K562 (cell line): ENCODE measurements around the gene MLLT3. TPM values are rescaled to one million over a fixed set of nuclear protein-coding genes. Genes with fewer than 3 reads are reported as not detected.

Source experiments
- ATAC-seq: fragments of 200-7000 bp; cut with Tn5 transposase; 3 replicates; pipeline ENCODE4 v1.9.1; 2020; ENCODE audit warnings: moderate library complexity
- BruUV-seq: library from RNA; stranded (reverse); fragments of 400-500 nt; replicated peaks from 2 replicates; lab custom pipeline; 2021; lab: Mats Ljungman, UMichigan
- CTCF ChIA-PET: fragments of 300-600 bp; formaldehyde crosslinking; extraction: SDS; loops from one replicate; lab custom pipeline; 2021; ENCODE audit warnings: low intra/inter-chr PET ratio; lab: Yijun Ruan, JAX
- POLR2A ChIA-PET: fragments of 300-600, 350-650 bp; sonication (Branson Sonifier 250); formaldehyde crosslinking; extraction: SDS; loops from one replicate; lab custom pipeline; 2021; ENCODE audit warnings: antibody characterized with exemption, inconsistent platforms; lab: Yijun Ruan, JAX
- DNase-seq, 4 experiments: peaks; one replicate each; pipeline versions ENCODE4 v3.0.0 to v3.0.0-alpha.2; 2011 to 2018; ENCODE audit warnings: low spot score in 3 of 4, mixed read lengths in 3 of 4; ENCODE audit errors: extremely low read depth in 1 of 4
- FAIRE-seq: peaks from 2 replicates; lab custom pipeline; 2011; peaks lifted over from hg19 to GRCh38; lab: Jason Lieb, UNC
- H2AFZ ChIP-seq: 2 replicates; pipeline ENCODE4 v1.6.0; 2011; ENCODE audit warnings: low read depth, low read length, control low read depth, inconsistent platforms
- H3K27ac ChIP-seq: fragments of 200-600 bp; 3 replicates; pipeline ENCODE4 v1.8.0; 2011; ENCODE audit warnings: low read depth, mild to moderate bottlenecking, control low read depth, inconsistent platforms, low read length, moderate library complexity, mixed read lengths; ENCODE audit errors: extremely low read depth
- H3K27me3 ChIP-seq, 2 experiments: fragments of 300-600 bp in 1 of 2; 2 replicates in 1 of 2; 3 replicates in 1 of 2; pipeline versions ENCODE4 v1.6.0 to v1.8.0; 2011; ENCODE audit warnings: inconsistent platforms in 2 of 2, low read length in 2 of 2, mild to moderate bottlenecking in 1 of 2, mixed read lengths in 1 of 2, moderate library complexity in 1 of 2; ENCODE audit not compliant: control insufficient read depth in 2 of 2, insufficient read depth in 2 of 2
- H3K36me3 ChIP-seq: fragments of 300-600 bp; 3 replicates; pipeline ENCODE4 v1.8.0; 2011; ENCODE audit warnings: mild to moderate bottlenecking, low read length, inconsistent platforms; ENCODE audit not compliant: control insufficient read depth, insufficient read depth
- H3K4me1 ChIP-seq, 2 experiments: fragments of 200-600 bp in 1 of 2; replicated peaks in 1 of 2; 2 replicates in 1 of 2; 3 replicates in 1 of 2; pipeline versions ENCODE4 v1.5.1 to v1.8.0; 2011; ENCODE audit warnings: inconsistent platforms in 2 of 2, low read length in 2 of 2, mild to moderate bottlenecking in 1 of 2, mixed read lengths in 1 of 2, moderate library complexity in 1 of 2; ENCODE audit not compliant: control insufficient read depth in 2 of 2, insufficient read depth in 2 of 2
- H3K4me2 ChIP-seq: 2 replicates; pipeline ENCODE4 v1.6.1; 2011; ENCODE audit warnings: low read length, control low read depth, inconsistent platforms, mixed read lengths; ENCODE audit not compliant: insufficient read depth
- H3K4me3 ChIP-seq: fragments of 200-600 bp; sonication (generic), shearing (Covaris generic); 2 replicates; pipeline ENCODE4 v1.5.1; 2016; ENCODE audit warnings: control low read depth, inconsistent platforms
- H3K79me2 ChIP-seq: fragments of 200-600 bp; 3 replicates; pipeline ENCODE4 v1.8.0; 2011; ENCODE audit warnings: low read length, inconsistent platforms; ENCODE audit not compliant: control insufficient read depth, insufficient read depth
- H3K9ac ChIP-seq, 2 experiments: 2 replicates each; pipeline versions ENCODE4 v1.6.0 to v1.6.1; 2011; ENCODE audit warnings: low read depth in 2 of 2, low read length in 2 of 2, control low read depth in 1 of 2, inconsistent platforms in 1 of 2, mild to moderate bottlenecking in 1 of 2, mixed read lengths in 1 of 2; ENCODE audit not compliant: insufficient read depth in 1 of 2
- H3K9me1 ChIP-seq: one replicate; pipeline ENCODE4 v1.6.0; 2011; ENCODE audit warnings: inconsistent platforms, mild to moderate bottlenecking, low read length, moderate library complexity; ENCODE audit not compliant: control insufficient read depth, insufficient read depth
- H3K9me3 ChIP-seq: replicated peaks from 2 replicates; pipeline ENCODE4 v1.5.1; 2011; ENCODE audit warnings: low read depth, low read length, inconsistent platforms; ENCODE audit not compliant: control insufficient read depth, insufficient read depth
- H4K20me1 ChIP-seq: replicated peaks from 2 replicates; pipeline ENCODE4 v1.6.1; 2011; ENCODE audit warnings: low read length, inconsistent platforms, mixed read lengths; ENCODE audit not compliant: control insufficient read depth, insufficient read depth
- AFF4 ChIP-seq: sonication (generic); formaldehyde crosslinking; IDR thresholded peaks from 2 replicates; pipeline ENCODE4 v1.8.0; 2023; ENCODE audit warnings: mild to moderate bottlenecking, missing genetic modification reagents
- BACH1 ChIP-seq: fragments of 200-800 bp; sonication (Bioruptor generic); IDR thresholded peaks from 2 replicates; pipeline ENCODE4 v1.6.1; 2016; ENCODE audit warnings: missing genetic modification characterization, missing compliant biosample characterization
- BCOR ChIP-seq: fragments of 450-650 bp; IDR thresholded peaks from 2 replicates; pipeline ENCODE4 v1.6.1; 2016
- DACH1 ChIP-seq: fragments of 450-650 bp; IDR thresholded peaks from 2 replicates; pipeline ENCODE4 v1.6.1; 2018; ENCODE audit not compliant: partially characterized antibody
- HMGN3 ChIP-seq: IDR thresholded peaks from 2 replicates; pipeline ENCODE4 v1.6.1; 2011; ENCODE audit warnings: borderline replicate concordance, low read depth, mild to moderate bottlenecking, mixed read lengths, low read length; ENCODE audit not compliant: insufficient read length; ENCODE audit errors: extremely low read depth
- L3MBTL2 ChIP-seq: fragments of 450-650 bp; IDR thresholded peaks from 2 replicates; pipeline ENCODE4 v1.6.1; 2016; ENCODE audit warnings: mild to moderate bottlenecking, moderate library complexity
- NFATC3 ChIP-seq: fragments of 450-650 bp; IDR thresholded peaks from 2 replicates; pipeline ENCODE4 v1.6.1; 2017; ENCODE audit warnings: mild to moderate bottlenecking
- NR2C1 ChIP-seq, 2 experiments: fragments of 450-650 bp; IDR thresholded peaks; 2 replicates each; pipeline ENCODE4 v1.6.1; 2017; ENCODE audit warnings: mild to moderate bottlenecking in 2 of 2, antibody characterized with exemption in 1 of 2, inconsistent platforms in 1 of 2, missing compliant biosample characterization in 1 of 2, missing genetic modification characterization in 1 of 2
- NUFIP1 ChIP-seq: fragments of 450-650 bp; IDR thresholded peaks from 2 replicates; pipeline ENCODE4 v1.6.1; 2018; ENCODE audit not compliant: partially characterized antibody
- PCBP1 ChIP-seq: fragments of 200-400 bp; formaldehyde crosslinking; IDR thresholded peaks from 2 replicates; pipeline ENCODE4 v1.6.1; 2018; ENCODE audit warnings: mild to moderate bottlenecking, low read depth, low read length; ENCODE audit not compliant: poor library complexity, severe bottlenecking
- POLR2B ChIP-seq: fragments of 450-650 bp; IDR thresholded peaks from 2 replicates; pipeline ENCODE4 v1.6.1; 2018; ENCODE audit warnings: low read depth; ENCODE audit not compliant: partially characterized antibody
- PPARD ChIP-seq: fragments of 250-450 bp; sonication (Bioruptor Pico); IDR thresholded peaks from 2 replicates; pipeline ENCODE4 v1.8.0; 2022; ENCODE audit warnings: inconsistent platforms, mild to moderate bottlenecking, moderate library complexity
- RBM39 ChIP-seq: fragments of 200-400 bp; formaldehyde crosslinking; optimal IDR thresholded peaks from 2 replicates; pipeline ENCODE3; 2018; ENCODE audit warnings: low read depth, low read length
- TGIF2 ChIP-seq: sonication (generic); formaldehyde crosslinking; IDR thresholded peaks from 2 replicates; pipeline ENCODE4 v1.8.1; 2022; ENCODE audit warnings: mild to moderate bottlenecking, missing genetic modification reagents, moderate library complexity
- ZBTB17 ChIP-seq: fragments of 450-650 bp; formaldehyde crosslinking; IDR thresholded peaks from 2 replicates; pipeline ENCODE4 v1.4.0; 2020; ENCODE audit warnings: mild to moderate bottlenecking
- ZNF384 ChIP-seq: IDR thresholded peaks from 2 replicates; pipeline ENCODE4 v1.6.1; 2012; ENCODE audit warnings: low read depth, low read length, improper control_type of control experiment
- ZZZ3 ChIP-seq: fragments of 450-650 bp; IDR thresholded peaks from 2 replicates; pipeline ENCODE4 v1.6.1; 2016; ENCODE audit warnings: antibody characterized with exemption, mild to moderate bottlenecking, moderate library complexity
- WGBS: fragments of 100-300 bp; shearing (Covaris generic); methylation state at CpG from one replicate; pipeline ENCODE4 v1.1.6; 2016; ENCODE audit warnings: low coverage, mixed read lengths; ENCODE audit not compliant: insufficient coverage; ENCODE audit errors: missing lambda C conversion rate; 5-methylcytosine and 5-hydroxymethylcytosine counted together
- in situ Hi-C: fragments of 300-500 bp; cut with MboI; formaldehyde crosslinking; loops from 4 replicates; pipeline ENCODE4 v1.15.0; 2018; ENCODE audit warnings: inconsistent platforms, mixed read lengths
- intact Hi-C: fragments of 100-400 bp; cut with micrococcal nuclease; formaldehyde crosslinking; loops from 2 replicates; pipeline ENCODE4 v1.14.2; 2022
- polyA plus RNA-seq, 8 experiments: library from polyadenylated mRNA; depleted of rRNA in 4 of 8; stranded (reverse) in 5 of 8; unstranded in 3 of 8; fragments of >200 nt; fragmentation: Nextera tagmentation in 2 of 8; fragmentation: Illumina TruSeq in 1 of 8; extraction: Ambion mirVana in 2 of 8; extraction: Trizol in 1 of 8; gene quantifications; 2 replicates each; pipeline versions ENCODE4 v1.2.1 to v1.2.3, GENCODE V29; 2011 to 2014; ENCODE audit warnings: inconsistent platforms in 1 of 8, missing spikeins in 1 of 8
- total RNA-seq, 7 experiments: library from RNA; depleted of rRNA in 6 of 7; stranded (reverse); fragments of >200 nt in 6 of 7; fragmentation: Illumina TruSeq in 2 of 7; extraction: Trizol in 2 of 7; gene quantifications; 2 replicates each; pipeline versions ENCODE4 v1.2.1 to v1.2.3, GENCODE V29; 2011 to 2021; ENCODE audit warnings: low replicate concordance in 1 of 7

MLLT3 gene
- total and polyA plus RNA-seq, 9 of the 15 experiments (the other 6 are each of a cell fraction or from before 2014, with no cell fraction given) = 0.07 to 0.42 (median 0.22) TPM; not detected in 4

GRCh38 chr9:20319241-20319640 is 303.1 kb downstream of the MLLT3 start:
- no peaks in the 10 kb centered on the region for H4K20me1 ChIP-seq
- DNase-seq = no peak
- no peak overlapping the region for H3K27ac ChIP-seq
- H3K4me2 ChIP-seq = no peak overlapping the region
- H3K27me3 ChIP-seq = no peaks in the 10 kb centered on the region
- H3K9me1 ChIP-seq = no peaks in the 10 kb centered on the region
- no peak overlapping the region for H3K4me3 ChIP-seq
- no peaks in the 10 kb centered on the region for H3K4me1 ChIP-seq
- H2AFZ ChIP-seq = no peak overlapping the region
- intact Hi-C loops (no loop called here), in situ Hi-C loops (no loop called here)
- no peaks in the 10 kb centered on the region for H3K9me3 ChIP-seq
- 2% methylated on average over 6 of the region's 8 CpGs for WGBS
- no peak overlapping the region for H3K9ac ChIP-seq
- FAIRE-seq = no peak
- H3K36me3 ChIP-seq = no peaks in the 10 kb centered on the region
- ChIA-PET POLR2A (no interaction called here), CTCF (no interaction called here)
- no TSS peak for BruUV-seq
- TF ChIP-seq AFF4 (CRISPR knock-in tag) (no peak), PCBP1 (no peak), TGIF2 (CRISPR knock-in tag) (no peak), ZNF384 (no peak), RBM39 (no peak), ZZZ3 (no peak), ZBTB17 (no peak), DACH1 (no peak), L3MBTL2 (no peak), HMGN3 (no peak), BACH1 (tag) (no peak), PPARD (CRISPR knock-in tag) (no peak), NUFIP1 (no peak), POLR2B (no peak), NFATC3 (no peak), NR2C1 (IDR thresholded peaks at IDR 0.05) (no peak), NR2C1 (tag; IDR thresholded peaks at IDR 0.05) (no peak), BCOR (no peak)
- no peak for ATAC-seq
- H3K79me2 ChIP-seq = no peaks in the 10 kb centered on the region
